GM19463 (cell line): ENCODE measurements around the gene GREB1.

Experiments used
- ATAC-seq: cut with Tn5 transposase; IDR thresholded peaks from one replicate; pipeline ENCODE4 v1.9.1; 2021; ENCODE audit warnings: mild to moderate bottlenecking, moderate library complexity; ENCODE audit not compliant: unreplicated experiment

Gene GREB1

DNA sequence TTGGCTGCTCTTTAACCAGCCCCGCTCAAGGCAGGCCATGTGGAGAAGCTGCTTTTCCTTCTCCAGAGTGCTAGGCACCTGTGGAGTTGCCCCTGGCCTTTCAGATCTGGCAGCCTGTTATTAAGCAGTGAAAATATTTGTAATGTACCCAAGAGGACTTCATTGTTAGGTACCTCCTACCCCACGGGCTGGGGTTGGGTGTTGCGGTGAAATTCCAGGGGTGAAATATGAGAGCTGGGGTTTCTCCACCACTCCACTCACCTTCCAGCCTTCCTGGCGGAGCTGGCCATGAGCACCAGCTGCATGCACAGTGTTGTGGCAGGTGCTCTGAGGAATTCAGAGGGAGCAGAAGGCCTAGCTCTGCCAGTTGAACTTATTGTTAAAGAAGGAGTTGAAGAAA lies 97.0 kb downstream of the GREB1 start:
- ATAC-seq = no peak

DNA sequence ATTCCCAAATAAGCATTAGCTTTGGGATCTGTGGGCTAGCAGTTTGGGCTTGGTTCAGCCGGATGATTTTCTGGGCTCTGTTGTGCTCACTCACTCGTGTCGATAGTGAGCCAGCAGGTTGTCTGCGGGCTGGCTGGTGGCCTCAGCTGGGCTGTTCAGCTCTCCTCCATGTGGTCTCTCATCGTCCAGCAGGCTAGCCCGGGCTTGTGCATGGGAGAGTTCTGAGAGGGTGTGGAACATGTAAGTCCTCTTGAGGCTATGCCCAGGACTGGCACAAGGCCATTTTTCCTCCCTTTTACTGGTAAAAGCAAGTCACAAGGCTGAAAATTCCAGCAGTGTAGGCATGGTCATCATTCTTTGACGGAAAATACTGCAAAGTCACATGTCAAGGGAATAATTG lies 97.6 kb downstream of the GREB1 start:
- ATAC-seq = no peak

DNA sequence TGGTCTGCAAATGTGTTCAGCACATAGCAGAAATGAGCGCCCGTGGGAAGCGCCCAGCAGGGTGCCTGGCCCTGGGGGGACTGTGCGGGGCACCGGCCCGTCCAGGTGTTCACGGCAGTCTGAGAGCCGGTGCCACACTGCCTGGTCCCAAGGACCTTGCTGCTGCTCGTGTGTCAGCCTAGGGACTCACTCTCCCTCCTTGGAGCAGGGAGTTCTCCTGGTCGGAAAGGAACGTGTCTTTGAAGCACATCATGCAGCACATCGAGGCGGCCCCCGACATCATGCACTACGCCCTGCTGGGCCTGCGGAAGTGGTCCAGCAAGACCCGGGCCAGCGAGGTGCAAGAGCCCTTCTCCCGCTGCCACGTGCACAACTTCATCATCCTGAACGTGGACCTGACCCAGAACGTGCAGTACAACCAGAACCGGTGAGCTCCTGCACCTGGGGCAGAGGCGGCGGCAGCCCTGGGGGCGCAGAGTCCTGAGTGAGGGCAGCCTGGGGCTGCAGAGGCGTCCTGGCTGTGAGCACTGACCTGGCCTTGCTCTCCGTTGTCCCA lies 100.2 kb downstream of the GREB1 start:
- no peak for ATAC-seq

DNA sequence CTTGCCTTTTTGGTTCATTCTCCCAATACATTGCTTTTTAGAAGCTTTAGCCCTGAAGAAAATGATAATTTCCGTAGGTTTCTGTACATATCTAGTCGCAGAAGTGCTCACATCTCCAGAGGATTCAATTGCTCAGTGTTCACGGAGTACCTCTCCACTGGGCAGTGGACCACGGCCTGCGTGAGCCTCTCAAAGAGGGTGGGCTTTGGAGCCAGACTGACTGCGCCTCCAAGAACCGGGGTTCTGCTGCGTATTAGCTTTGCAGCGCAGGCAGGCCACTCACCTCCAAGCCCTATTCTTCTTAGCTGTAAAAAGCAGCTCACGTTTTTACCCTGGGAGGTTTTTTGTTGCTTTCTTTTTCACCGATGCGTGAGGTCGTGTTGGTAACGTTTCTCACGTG lies 100.7 kb downstream of the GREB1 start:
- ATAC-seq = no peak

DNA sequence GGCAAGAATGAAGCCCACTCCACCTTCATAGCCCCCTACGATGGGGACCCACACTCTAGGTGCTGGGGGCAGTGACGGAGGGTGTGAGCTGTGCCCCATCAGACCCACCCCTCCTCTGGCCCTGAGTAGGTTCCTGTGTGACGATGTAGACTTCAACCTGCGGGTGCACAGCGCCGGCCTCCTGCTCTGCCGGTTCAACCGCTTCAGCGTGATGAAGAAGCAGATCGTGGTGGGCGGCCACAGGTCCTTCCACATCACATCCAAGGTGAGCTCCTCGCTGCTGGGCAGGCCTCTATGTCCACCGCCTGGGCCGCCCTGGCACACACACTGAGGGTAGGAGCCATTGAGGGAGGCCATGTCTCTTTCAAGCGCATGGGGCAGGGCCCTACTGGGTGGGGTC lies 101.3 kb downstream of the GREB1 start:
- no peak for ATAC-seq

GRCh38 chr2:11636593-11637295 lies 102.9 kb downstream of the GREB1 start:
- ATAC-seq = no peak

DNA sequence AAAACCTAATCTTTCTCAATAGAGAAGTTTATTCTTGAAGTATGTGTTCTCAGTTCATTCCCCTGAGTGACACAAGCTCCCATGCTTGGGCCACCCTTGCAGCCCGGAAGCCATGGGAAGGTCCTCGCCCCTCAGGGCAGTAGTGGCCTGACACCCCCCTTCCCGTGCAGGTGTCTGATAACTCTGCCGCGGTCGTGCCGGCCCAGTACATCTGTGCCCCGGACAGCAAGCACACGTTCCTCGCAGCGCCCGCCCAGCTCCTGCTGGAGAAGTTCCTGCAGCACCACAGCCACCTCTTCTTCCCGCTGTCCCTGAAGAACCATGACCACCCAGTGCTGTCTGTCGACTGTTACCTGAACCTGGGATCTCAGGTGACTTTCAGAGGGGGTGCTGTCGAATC lies 103.7 kb downstream of the GREB1 start:
- no peak for ATAC-seq

DNA sequence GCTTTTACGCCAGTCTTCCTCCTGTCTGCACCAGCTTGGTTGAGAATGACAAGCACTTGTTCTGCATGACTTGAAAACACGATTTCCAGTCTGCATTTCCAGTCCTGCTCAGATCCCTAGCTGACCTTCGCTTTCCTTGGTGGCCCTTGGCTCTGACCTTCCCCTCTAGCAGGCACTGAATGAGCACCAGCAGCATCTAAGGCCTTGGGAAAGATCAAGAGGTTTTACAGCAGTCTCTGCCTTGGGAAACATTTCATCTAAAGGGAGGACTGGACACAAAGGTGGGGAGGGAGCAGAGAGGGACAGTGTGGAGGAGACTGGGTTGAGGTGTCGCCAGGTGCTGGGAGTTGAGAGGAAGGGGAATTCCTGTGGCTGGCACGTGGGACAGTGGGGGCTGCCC lies 105.7 kb downstream of the GREB1 start:
- no peak for ATAC-seq

DNA sequence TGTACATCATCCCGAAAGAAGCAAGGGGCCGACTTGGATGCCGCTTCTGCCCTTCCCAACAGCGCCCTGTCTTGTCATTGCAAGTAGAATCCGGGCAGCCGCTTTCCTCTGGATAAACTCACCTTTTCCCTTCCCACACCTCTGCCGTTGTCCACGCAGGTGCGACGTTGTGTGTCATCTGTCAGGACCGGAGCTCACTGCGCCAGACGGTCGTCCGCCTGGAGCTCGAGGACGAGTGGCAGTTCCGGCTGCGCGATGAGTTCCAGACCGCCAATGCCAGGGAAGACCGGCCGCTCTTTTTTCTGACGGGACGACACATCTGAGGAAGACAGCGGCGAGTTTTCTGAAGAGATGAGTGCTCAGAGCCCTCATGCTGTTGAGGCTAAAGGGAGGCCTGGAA lies 106.3 kb downstream of the GREB1 start:
- no peak for ATAC-seq

DNA sequence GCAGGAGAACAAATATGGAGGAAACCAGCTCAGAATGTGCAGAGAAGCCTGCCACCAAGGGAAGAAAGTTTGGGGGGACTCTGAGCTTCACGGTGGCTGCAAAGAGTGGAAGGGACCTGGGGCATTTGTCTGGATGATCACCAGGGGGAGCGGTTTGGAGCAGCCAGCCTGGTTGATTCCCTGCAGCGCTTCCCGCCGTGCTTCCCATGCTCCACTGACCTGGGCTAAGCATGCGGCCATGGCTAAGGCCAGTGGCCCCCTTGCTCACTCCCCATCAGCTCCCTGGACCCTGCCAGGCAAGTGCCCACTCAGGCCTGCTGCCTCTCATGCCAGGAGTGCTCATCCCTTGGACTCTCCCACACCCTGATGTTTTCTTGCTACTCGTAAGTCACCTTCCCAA lies 109.1 kb downstream of the GREB1 start:
- no peak for ATAC-seq

DNA sequence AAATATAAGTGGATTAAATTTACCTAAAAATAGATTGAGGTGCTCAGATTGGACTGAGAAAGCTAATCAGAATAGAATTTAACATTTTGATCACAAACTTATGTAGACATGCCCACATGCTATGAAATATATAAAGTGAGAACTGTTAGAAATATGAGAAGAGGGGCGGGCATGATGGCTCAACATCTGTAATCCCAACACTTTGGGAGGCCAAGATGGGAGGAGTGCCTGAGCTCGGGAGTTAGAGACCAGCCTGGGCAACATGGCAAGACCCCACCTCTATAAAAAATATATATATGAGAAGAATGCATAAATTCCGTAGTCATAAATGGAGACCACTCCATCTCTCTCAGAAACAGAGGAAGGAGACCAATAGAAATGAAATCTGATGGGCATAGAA lies 110.4 kb downstream of the GREB1 start:
- ATAC-seq = no peak

DNA sequence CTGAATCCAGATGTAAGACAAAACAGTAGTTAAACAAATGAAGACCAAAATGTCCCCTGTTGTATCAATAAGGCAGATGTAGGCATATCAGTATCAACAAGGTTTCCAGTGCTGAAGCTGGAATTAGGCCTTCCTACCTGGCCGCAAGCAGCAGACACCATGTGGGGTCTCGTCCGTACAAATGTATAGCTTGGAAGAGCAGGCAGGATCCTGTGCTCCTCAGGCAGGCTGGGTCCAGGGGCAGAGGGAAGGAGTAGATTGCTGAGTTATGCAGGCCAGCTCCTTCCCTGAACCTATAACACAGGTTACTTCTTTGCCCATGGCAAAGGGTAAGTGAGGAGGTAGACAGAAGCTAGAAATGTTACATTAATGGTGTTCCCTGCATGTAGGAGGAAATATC lies 112.7 kb downstream of the GREB1 start:
- ATAC-seq = no peak

- ATAC-seq = no peak
Observed at GRCh38 chr2:11647834-11648600, 114.2 kb downstream of the GREB1 start.

GRCh38 chr2:11649093-11649492 lies 115.2 kb downstream of the GREB1 start:
- ATAC-seq = no peak

DNA sequence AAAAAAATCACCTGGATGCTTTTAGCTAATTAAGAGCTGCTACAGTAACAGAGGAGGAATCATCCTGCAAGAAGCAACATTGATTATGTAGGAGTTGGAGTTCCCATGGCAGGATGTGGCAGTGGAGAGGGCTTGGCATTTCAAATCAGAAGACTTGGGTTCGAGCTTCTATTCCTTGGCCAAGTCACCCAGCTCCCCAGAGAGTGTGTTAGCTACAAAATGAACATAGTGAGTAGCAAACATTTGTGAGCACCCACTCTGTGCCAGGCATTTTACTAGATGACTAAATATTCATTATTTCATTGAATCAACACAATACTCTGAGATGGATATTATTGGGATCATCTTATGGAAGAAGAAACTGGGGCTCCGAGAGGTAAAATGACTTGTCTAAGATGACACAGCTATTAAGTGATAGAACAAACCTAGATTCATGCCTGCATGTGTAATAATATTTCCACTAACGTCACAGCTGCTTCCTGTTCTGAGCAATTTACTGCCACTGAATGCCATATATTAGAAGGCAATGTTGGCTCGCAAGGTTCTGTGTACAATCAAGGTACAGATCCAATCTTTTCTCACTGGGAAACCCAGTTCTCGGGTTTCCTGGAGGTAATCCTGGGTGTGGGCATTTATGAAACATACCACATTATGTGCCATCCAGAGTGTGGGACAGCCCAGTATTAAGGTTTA lies 118.2 kb downstream of the GREB1 start:
- no peak for ATAC-seq

DNA sequence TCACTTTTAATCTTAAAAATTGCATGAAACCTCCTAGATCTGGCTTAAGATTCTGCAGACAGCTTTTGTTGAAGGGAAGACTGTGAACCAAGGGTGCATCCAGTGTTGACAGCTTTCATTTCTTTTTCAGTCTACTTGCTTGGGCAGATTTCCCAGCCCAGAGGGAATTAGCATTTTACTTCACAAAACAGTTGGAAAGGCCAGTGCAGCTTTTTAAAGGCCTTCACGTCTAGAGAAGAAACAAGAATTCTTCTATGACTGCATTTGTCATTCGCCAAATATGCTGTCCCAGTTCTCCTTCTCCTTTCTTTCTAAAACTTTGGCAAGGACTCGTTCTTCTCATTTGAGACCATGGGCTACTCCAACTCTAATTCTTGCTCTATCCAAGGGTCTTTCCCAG lies 118.7 kb downstream of the GREB1 start:
- ATAC-seq = no peak

DNA sequence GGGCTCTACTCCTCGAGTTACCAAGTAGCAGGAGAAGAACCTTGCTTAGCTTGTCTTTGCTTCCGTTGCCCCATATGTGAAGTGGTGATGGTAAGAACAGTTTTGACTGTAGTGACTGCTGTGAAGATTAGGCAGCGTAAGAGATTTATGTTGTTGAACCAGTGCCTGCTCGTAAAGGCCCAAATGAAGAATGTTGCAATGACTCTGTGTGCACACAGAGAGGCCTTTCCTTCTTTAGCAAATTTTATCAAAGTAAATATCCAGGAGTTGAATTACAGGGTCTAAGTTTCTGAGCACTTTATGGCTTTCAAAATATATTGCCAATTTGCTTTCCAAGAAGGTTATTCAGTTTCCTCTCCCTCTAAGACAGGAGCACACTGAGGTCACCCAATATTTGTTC lies 121.7 kb downstream of the GREB1 start:
- no peak for ATAC-seq

DNA sequence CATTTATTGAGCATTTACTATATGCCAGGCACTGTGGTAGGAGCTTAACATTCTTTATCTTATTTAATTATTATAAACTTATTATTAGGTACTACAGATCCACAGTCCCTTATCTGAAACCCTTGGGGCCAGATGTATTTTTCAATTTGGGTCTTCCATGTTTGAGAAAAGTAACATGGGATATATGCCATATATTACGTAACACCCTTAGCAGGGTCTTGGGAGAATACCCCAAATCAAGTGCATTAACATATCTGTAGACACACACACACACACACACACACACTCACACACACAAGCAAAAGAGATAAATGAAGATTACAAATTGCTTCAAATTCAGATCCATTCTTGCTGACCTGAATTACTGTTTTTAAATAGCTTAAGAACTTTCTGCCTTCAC lies 122.4 kb downstream of the GREB1 start:
- no peak for ATAC-seq

GRCh38 chr2:11656671-11657101 lies 122.8 kb downstream of the GREB1 start:
- ATAC-seq = no peak

GRCh38 chr2:11657195-11657594 lies 123.3 kb downstream of the GREB1 start:
- ATAC-seq = no peak

DNA sequence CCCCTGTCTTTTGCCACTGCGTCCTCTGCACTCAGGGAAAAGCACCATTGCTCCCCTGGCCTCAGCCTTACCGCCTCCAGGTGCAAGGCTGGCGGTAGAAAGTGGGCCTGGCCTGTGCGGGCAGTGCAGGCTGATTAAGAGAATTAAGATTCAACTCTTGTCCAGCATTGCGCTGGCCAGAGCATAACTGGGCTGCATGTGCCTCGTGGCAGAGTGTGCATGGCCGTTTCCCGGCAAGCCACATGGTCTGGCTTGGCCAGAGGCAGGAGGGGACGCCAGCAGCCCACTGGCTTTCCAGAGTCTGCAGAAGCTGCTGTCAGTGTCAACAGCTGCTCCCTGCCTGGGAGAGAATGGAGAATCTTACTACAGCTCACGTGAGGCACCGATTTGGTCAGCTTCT lies 123.8 kb downstream of the GREB1 start:
- no peak for ATAC-seq
